Occipital lobe (tissue), 2 donors: ENCODE results near the gene C9orf72. TPM values are rescaled to one million over a fixed set of nuclear protein-coding genes. Genes with fewer than 3 reads are reported as not detected.

ENCODE experiments used
- DNase-seq: peaks from one replicate; lab custom pipeline; 2025; lab: John Stamatoyannopoulos, UW
- total RNA-seq: library from RNA; depleted of rRNA; stranded (reverse); fragments of >200 nt; gene quantifications from one replicate; pipeline ENCODE4 v1.2.3, GENCODE V29; 2014

C9orf72 gene
- total RNA-seq, 1 donor from 2014 or later: 69.3 TPM

GRCh38 chr9:27581826-27582225 lies 8.5 kb upstream of the C9orf72 start:
- no peak for DNase-seq

GRCh38 chr9:27573634-27574590 lies 631 bp upstream of the C9orf72 start:
- peak; percentile 94 for DNase-seq

- DNase-seq: no peak
These were observed 739 bp downstream of the C9orf72 start for GRCh38 chr9:27572566-27572917.

- DNase-seq: no peak
These were observed 1.2 kb downstream of the C9orf72 start for GRCh38 chr9:27572061-27572460.

DNA sequence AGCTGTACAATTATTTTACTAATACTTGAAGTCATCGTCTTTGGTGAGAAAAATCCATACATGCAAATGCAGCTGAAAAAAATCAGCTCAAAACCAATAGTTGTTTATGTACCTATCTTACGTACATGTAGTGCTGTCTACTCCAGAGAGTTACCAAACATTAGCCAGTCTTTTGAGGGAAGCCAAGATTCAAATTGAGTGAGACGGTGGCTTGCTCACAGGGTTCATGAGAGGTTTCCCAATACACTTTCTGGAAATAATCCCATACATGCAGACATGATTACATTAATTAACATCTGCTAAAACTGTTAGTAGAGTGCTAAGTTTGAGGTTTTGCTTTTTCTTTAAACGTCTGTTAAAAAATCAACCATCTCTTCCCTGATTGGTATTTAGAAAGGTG lies 2.3 kb downstream of the C9orf72 start:
- DNase-seq: no peak

GRCh38 chr9:27569406-27569805 lies 3.9 kb downstream of the C9orf72 start:
- DNase-seq: no peak

- no peak for DNase-seq
These were observed 7.2 kb downstream of the C9orf72 start for GRCh38 chr9:27566118-27566517.

- no peak for DNase-seq
These were observed 7.6 kb downstream of the C9orf72 start for GRCh38 chr9:27565696-27566095.

DNA sequence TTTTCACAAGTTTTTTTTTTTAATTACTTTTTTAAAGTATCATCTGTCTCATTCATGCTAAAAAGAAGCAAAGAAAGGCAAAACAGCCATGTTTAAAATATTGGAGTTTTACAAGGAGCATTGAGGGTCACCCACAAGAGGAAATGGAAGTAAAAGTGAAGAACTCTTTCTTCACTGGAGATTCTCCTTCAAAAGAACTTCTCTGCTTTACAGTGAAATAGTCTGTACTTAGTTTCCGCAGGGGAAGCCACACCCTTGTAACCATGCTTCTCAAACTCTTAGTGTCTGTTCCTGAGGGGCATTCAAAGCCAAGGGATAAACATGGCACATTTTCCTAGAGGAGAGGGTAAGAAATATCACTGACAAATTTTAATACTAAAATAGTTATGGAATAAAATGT lies 8.6 kb downstream of the C9orf72 start:
- DNase-seq: no peak

DNA sequence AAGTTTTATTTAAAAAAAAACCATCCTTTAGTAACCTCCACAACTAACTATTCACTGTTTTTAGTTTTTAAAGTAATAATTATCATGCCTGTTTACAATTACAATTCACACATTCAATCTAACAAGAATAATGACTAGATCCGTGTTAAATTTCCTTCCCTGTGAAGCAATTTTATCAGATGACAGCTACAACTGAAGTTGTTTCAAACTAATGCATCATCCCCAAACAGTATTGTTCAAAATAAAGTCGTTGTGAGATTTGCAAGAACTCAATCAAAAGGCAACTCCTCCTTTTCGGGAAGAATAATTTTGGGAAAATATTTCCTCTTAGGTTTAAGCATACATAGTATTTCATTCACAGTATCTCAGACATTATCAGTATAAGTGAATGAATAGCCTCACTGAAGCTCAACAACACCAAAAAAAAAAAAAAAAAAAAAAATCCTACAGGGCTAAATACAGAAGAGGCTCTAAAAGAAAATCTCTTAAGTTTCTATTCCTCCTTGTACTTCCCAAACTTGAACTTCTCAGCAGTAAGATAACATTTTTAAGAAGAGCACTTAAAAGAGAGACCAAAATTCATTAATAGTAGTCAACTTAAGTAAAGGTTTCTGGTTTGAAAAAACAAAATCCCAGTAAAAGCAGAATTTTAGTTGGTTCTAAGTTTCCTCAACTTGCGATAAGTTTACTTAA lies 9.4 kb downstream of the C9orf72 start:
- DNase-seq: no peak

- DNase-seq: no peak
These were observed 11.6 kb downstream of the C9orf72 start for GRCh38 chr9:27561685-27562084.

DNA sequence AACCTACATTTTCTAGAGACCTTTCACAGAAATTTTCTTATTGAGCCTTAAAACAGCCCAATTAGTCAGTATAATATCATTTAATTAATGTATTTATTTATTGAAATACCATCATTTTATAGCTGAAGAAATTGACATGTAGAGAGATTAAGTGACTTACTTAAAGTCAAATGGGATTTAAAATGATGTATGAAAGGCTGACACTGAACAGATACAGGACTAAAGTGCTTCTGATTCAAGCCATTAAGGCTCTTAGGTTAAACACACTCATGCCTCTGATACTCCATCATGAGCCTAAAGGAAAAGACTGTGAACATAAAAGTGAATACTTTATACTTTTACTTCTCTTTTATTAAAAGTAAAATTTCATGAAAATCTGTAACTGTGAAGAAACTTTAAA lies 12.8 kb downstream of the C9orf72 start:
- no peak for DNase-seq

DNA sequence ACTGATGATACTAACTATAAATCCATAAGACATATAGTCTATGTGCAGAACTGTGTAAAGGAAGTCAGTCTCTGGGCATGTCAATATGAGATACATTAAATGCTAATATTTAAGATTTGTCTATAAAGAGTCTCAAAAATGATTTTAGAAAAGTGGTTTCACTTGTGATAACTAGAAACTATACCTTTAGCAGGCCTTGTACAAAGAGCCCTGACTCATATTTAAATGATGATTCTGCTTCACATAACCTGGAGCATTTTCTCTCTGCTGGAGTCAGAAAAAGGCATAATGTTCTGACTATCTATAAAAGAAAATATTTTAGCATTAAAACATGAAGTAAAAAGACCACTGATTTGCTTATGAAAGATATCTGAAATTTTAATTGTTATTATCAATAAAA lies 15.0 kb downstream of the C9orf72 start:
- no peak for DNase-seq

GRCh38 chr9:27556470-27556869 lies 16.8 kb downstream of the C9orf72 start:
- no peak for DNase-seq

GRCh38 chr9:27554712-27555111 lies 18.6 kb downstream of the C9orf72 start:
- DNase-seq: no peak

DNA sequence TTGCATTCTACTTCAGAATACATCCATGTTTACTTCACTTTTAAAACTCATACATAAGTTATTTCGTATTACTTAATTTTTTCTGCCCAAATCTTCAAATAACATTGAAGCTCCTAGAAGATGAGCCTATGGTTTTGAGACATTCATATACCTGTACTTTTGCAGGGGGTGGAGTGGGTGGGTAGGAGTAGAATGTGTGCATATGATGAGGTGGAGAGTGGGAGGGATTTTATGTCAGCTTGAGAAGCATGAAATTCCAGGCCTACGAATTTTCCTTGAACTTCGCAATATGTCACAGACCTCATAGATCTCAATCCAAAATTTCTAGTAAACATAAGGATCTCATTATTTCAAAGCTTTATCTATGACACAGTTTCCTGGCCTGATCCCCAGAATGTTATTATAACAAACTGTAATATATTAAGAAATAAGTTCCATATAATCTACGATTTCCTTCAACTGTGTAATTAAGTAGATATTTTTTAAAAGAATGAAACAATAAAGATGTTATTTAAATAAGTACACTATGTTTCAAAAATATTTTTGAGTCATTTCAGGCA lies 24.0 kb downstream of the C9orf72 start:
- no peak for DNase-seq

GRCh38 chr9:27548055-27548741 lies 25.1 kb downstream of the C9orf72 start:
- no peak for DNase-seq

DNA sequence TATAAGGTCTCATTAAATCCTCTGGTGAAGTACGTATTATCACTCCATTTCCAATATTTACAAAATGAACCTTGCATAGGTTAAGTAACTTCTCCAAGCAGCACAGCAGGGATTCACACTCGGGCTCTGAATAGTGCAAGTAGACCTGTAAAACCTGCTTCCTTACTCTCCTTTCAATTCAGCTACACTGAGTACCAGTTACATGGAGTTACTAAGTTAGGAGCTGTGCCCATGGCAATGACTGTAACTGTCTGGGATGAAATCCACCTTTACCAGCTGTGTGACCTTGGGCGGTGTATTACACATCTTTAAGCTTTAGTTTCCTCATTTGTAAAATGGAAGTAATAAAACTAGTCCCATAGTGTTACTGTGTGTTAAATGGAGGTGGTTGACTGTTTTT lies 27.8 kb downstream of the C9orf72 start:
- no peak for DNase-seq

DNA sequence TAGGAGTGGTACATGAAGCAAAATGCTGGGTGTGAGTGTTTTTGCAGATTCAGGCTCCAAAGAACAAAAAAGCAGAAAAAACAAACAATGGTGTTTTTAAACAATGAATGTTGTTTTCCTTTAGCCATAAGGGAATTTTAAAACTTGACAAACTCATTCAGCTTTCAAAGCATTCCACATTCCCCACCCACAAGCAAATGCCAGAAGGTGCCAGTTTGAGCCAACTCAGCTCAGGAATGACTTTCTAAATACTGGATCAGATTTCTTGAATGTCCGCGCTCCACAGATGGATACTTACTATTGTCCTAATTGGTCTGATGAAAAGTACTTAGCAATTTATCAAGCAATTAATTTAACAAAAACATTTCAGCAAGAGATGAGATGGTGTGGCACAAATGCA lies 30.8 kb downstream of the C9orf72 start:
- DNase-seq: no peak

DNA sequence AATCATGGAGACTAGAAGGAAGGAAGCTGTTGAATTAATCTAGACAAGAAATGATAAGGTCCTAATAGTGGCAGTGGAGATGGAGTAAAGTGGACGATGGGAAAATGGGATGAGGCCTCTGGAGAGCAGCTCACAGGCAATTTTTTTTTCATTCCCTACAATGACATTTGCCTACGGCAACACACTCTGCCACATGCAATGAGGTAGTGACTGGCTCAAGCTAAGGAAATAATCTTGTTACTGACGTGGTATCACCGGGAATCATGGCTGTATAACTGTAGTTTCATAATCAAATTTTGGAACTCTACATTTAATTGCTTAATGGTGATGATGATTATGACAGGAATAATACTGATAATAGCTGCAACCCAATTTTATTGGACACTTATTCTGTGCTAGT lies 31.5 kb downstream of the C9orf72 start:
- no peak for DNase-seq

DNA sequence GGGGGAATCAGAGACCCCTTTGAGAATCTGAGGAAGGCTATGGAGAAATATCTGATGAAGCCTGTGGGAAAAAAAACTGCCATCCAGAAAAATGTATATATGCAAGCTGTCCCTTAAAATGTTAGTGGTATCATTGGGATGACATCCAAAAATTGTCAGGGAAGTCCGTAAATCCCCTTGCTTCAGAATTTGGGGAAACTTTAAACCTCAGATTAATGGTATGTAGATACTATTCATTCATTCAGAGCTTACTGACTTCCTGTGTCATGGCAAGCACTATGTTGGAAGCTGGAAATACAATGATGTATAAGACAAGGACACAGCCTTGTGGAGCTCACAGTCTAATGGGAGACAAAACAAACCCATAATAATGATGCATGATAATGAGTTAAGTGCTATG lies 32.8 kb downstream of the C9orf72 start:
- no peak for DNase-seq
